Smooth muscle cell (in vitro differentiated cells): Measurements from ENCODE around the gene NPTX2. TPM values are rescaled to one million over a fixed set of nuclear protein-coding genes. Genes with fewer than 3 reads are reported as not detected.
A peak's percentile ranks its signal among the peaks of the same experiment; 100 is the strongest.

Experiments
- DNase-seq: peaks from one replicate; lab custom pipeline; 2025; ENCODE audit not compliant: unreplicated experiment; lab: John Stamatoyannopoulos, UW
- H2AFZ ChIP-seq: fragments of 200-600 bp; sonication (generic); 2 replicates; pipeline ENCODE4 v1.6.0; 2016; ENCODE audit warnings: antibody characterized with exemption, low read depth, mild to moderate bottlenecking
- H3F3A ChIP-seq: fragments of 200-600 bp; sonication (generic); 2 replicates; pipeline ENCODE4 v1.6.0; 2017; ENCODE audit warnings: antibody characterized with exemption, low read depth
- H3K27ac ChIP-seq: fragments of 200-600 bp; sonication (generic); 2 replicates; pipeline ENCODE4 v1.5.1; 2016; ENCODE audit warnings: low read depth, mild to moderate bottlenecking
- H3K27me3 ChIP-seq: fragments of 200-600 bp; sonication (generic); 2 replicates; pipeline ENCODE4 v1.6.1; 2016; ENCODE audit warnings: low read depth, mild to moderate bottlenecking
- H3K36me3 ChIP-seq: fragments of 200-600 bp; sonication (generic); 2 replicates; pipeline ENCODE4 v1.5.1; 2016; ENCODE audit warnings: low read depth
- H3K4me1 ChIP-seq: fragments of 200-600 bp; sonication (generic); 2 replicates; pipeline ENCODE4 v1.5.1; 2016; ENCODE audit warnings: low read depth
- H3K4me2 ChIP-seq: fragments of 200-600 bp; sonication (generic); 2 replicates; pipeline ENCODE4 v1.6.0; 2016; ENCODE audit warnings: mild to moderate bottlenecking
- H3K4me3 ChIP-seq: fragments of 200-600 bp; sonication (generic); 2 replicates; pipeline ENCODE4 v1.5.1; 2016; ENCODE audit warnings: mild to moderate bottlenecking
- H3K79me2 ChIP-seq: fragments of 200-600 bp; sonication (generic); 2 replicates; pipeline ENCODE4 v1.6.0; 2016; ENCODE audit warnings: low read depth, mild to moderate bottlenecking
- H3K9ac ChIP-seq: fragments of 200-600 bp; sonication (generic); 2 replicates; pipeline ENCODE4 v1.6.0; 2016; ENCODE audit warnings: low read depth
- H3K9me3 ChIP-seq: fragments of 200-600 bp; sonication (generic); replicated peaks from 2 replicates; pipeline ENCODE4 v1.5.1; 2016; ENCODE audit warnings: low read depth
- H4K20me1 ChIP-seq: fragments of 200-600 bp; sonication (generic); 2 replicates; pipeline ENCODE4 v1.6.0; 2016; ENCODE audit warnings: low read depth
- CTCF ChIP-seq: fragments of 200-600 bp; sonication (generic); IDR thresholded peaks from 2 replicates; pipeline ENCODE4 v1.5.1; 2017; ENCODE audit warnings: borderline replicate concordance, mild to moderate bottlenecking, antibody characterized with exemption; ENCODE audit not compliant: insufficient read depth, poor library complexity, severe bottlenecking
- WGBS: methylation state at CpG from one replicate; pipeline ENCODE4 v1.1.7; 2016; ENCODE audit warnings: low lambda C conversion rate; 5-methylcytosine and 5-hydroxymethylcytosine counted together
- polyA plus RNA-seq: library from polyadenylated mRNA; unstranded; fragments of >200 nt; fragmentation: Nextera tagmentation; extraction: Ambion mirVana; gene quantifications from 2 replicates; pipeline ENCODE4 v1.2.1, GENCODE V29; 2016
- total RNA-seq: library from RNA; depleted of rRNA; stranded (reverse); fragments of >200 nt; gene quantifications from 2 replicates; pipeline ENCODE4 v1.2.3, GENCODE V29; 2014

NPTX2 gene
- total RNA-seq (13.8 and 20.7 TPM in 2 replicates), polyA plus RNA-seq (14.6 and 28.6 TPM in 2 replicates)

DNA sequence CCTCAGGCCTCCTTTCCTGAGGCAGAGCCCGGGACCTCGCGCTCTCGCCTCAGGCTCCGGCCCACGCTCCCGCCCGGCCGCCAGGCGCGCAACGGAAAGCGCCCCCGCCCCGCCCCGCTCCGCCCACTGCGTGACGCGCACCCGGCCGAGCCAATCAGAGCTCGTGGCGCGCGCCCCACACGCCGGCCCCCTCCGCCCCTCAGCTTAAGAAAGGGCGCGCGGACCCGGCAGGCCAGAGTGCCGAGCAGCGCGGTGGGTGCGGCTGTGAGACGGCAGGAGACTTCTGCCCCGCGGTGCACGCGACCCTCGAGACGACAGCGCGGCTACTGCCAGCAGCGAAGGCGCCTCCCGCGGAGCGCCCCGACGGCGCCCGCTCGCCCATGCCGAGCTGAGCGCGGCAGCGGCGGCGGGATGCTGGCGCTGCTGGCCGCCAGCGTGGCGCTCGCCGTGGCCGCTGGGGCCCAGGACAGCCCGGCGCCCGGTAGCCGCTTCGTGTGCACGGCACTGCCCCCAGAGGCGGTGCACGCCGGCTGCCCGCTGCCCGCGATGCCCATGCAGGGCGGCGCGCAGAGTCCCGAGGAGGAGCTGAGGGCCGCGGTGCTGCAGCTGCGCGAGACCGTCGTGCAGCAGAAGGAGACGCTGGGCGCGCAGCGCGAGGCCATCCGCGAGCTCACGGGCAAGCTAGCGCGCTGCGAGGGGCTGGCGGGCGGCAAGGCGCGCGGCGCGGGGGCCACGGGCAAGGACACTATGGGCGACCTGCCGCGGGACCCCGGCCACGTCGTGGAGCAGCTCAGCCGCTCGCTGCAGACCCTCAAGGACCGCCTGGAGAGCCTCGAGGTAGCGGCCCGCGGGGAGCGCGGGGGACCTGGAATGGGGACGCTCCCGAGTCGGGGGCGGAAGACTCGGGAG is at the start of gene NPTX2:
Gene NPTX2 (plus strand): TSS at position 235 of the 909 bp plus-strand sequence. CDS start 177 bp downstream, at position 412.
- 3% methylated on average over 107 of the region's 130 CpGs for WGBS
- peak; percentile 10 for DNase-seq
- H4K20me1 ChIP-seq, result no peaks in the 10 kb centered on the region
- peaks cover 13% of the 10 kb centered on the region for H3K4me1 ChIP-seq
- peaks cover 53% of the 10 kb centered on the region for H3K27me3 ChIP-seq
- TF ChIP-seq CTCF, result peak; percentile 13
- no peaks in the 10 kb centered on the region for H3F3A ChIP-seq
- no peaks in the 10 kb centered on the region for H3K79me2 ChIP-seq
- H3K9ac ChIP-seq, result no peak within 1 kb of the TSS
- H3K9me3 ChIP-seq, result no peaks in the 10 kb centered on the region
- no peak within 1 kb of the TSS for H2AFZ ChIP-seq
- H3K36me3 ChIP-seq, result no peaks in the 10 kb centered on the region
- H3K4me3 ChIP-seq, result peak within 1 kb of the TSS; percentile 43
- H3K27ac ChIP-seq, result no peak within 1 kb of the TSS
- H3K4me2 ChIP-seq, result peak within 1 kb of the TSS; percentile 85

GRCh38 chr7:98567991-98568390 is 49.1 kb upstream of the NPTX2 start:
- TF ChIP-seq CTCF, result no peak
- Histone ChIP-seq H3K4me2 (no peak overlapping the region), H3K27me3 (no peaks in the 10 kb centered on the region), H3K9me3 (no peaks in the 10 kb centered on the region), H3K9ac (no peak overlapping the region), H3K27ac (no peak overlapping the region), H4K20me1 (no peaks in the 10 kb centered on the region), H3K4me1 (no peaks in the 10 kb centered on the region), H3K36me3 (no peaks in the 10 kb centered on the region), H2AFZ (no peak overlapping the region), H3K4me3 (no peak overlapping the region), H3K79me2 (no peaks in the 10 kb centered on the region), H3F3A (no peaks in the 10 kb centered on the region)
- DNase-seq, result no peak
- WGBS, result 58% methylated on average over 7 of the region's 7 CpGs

DNA sequence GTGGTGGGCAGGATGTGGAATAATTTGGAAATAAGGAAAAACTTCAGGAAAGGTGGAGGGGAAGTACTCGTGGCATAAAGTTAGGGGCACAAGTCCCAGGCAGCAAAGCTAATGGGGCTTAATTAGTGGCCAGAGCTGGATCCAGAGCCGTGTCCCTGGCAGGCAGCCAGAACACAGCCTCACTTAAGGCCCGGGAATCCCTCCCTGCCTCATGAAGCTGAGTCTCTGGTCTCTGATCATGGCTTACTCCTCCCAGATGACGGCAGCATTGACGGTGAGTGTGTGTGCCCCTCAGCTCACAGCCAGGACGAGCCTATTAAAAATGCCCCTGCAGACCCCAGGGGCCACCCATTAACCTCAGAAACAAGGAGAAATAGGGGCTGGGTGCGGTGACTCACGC is 48.2 kb upstream of the NPTX2 start:
- Histone ChIP-seq H3K27me3 (no peaks in the 10 kb centered on the region), H3K4me3 (no peak overlapping the region), H3K4me2 (no peak overlapping the region), H4K20me1 (no peaks in the 10 kb centered on the region), H2AFZ (no peak overlapping the region), H3F3A (no peaks in the 10 kb centered on the region), H3K79me2 (no peaks in the 10 kb centered on the region), H3K9me3 (no peaks in the 10 kb centered on the region), H3K9ac (no peak overlapping the region), H3K36me3 (no peaks in the 10 kb centered on the region), H3K27ac (no peak overlapping the region), H3K4me1 (no peaks in the 10 kb centered on the region)
- no peak for TF ChIP-seq CTCF
- no peak for DNase-seq
- WGBS, result 48% methylated on average over 8 of the region's 8 CpGs
